ENCODE results near the gene TMEM163.

DNA sequence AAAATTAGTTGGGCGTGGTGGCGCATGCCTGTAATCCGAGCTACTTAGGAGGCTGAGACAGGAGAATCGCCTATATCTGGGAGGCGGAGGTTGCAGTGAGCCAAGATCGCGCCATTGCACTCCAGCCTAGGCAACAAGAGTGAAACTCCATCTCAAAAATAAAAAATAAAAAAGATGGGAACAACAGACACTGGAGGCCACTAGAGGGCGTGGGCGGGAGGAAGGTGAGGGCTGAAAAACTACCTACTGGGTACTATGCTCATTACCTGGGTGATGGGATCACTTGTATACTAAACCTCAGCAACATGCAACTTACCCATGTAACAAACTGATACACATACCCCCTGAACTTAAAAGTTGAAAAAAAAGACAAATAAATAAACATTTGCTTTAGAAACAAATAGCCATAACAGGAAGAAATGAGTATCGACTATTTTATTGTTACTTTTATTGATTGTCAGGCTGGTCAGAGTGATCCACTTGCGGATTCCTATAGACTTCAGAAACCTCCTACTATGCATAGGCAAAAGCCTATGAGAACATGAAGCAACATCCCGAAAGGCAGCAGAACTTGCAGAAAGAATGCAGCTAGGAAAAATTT lies 61.0 kb downstream of the TMEM163 start:
- TF ChIP-seq RORA (CRISPR knock-in tag; IDR thresholded peaks at IDR 0.05), result no peak
- peak; percentile 58 for TF ChIP-seq CTCF (CRISPR knock-in tag; IDR thresholded peaks at IDR 0.05)
- TF ChIP-seq, protein P1, sequence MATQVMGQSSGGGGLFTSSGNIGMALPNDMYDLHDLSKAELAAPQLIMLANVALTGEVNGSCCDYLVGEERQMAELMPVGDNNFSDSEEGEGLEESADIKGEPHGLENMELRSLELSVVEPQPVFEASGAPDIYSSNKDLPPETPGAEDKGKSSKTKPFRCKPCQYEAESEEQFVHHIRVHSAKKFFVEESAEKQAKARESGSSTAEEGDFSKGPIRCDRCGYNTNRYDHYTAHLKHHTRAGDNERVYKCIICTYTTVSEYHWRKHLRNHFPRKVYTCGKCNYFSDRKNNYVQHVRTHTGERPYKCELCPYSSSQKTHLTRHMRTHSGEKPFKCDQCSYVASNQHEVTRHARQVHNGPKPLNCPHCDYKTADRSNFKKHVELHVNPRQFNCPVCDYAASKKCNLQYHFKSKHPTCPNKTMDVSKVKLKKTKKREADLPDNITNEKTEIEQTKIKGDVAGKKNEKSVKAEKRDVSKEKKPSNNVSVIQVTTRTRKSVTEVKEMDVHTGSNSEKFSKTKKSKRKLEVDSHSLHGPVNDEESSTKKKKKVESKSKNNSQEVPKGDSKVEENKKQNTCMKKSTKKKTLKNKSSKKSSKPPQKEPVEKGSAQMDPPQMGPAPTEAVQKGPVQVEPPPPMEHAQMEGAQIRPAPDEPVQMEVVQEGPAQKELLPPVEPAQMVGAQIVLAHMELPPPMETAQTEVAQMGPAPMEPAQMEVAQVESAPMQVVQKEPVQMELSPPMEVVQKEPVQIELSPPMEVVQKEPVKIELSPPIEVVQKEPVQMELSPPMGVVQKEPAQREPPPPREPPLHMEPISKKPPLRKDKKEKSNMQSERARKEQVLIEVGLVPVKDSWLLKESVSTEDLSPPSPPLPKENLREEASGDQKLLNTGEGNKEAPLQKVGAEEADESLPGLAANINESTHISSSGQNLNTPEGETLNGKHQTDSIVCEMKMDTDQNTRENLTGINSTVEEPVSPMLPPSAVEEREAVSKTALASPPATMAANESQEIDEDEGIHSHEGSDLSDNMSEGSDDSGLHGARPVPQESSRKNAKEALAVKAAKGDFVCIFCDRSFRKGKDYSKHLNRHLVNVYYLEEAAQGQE (IDR thresholded peaks at IDR 0.05; ENCODE audit: borderline replicate concordance in 1 of 2, low read depth in 1 of 2, low read length in 2 of 2), result no peak
- TF ChIP-seq MEF2D (CRISPR knock-in tag; IDR thresholded peaks at IDR 0.05), result no peak
- TF ChIP-seq KMT2B (CRISPR knock-in tag; IDR thresholded peaks at IDR 0.05), result no peak
- TF ChIP-seq GMEB2 (CRISPR knock-in tag; IDR thresholded peaks at IDR 0.05; ENCODE audit: low read depth), result no peak
- no peak for TF ChIP-seq PBX3 (CRISPR knock-in tag; IDR thresholded peaks at IDR 0.05; ENCODE audit: borderline replicate concordance)
- TF ChIP-seq ZFX (CRISPR knock-in tag; IDR thresholded peaks at IDR 0.05; ENCODE audit: low read depth), result no peak
- no peak for TF ChIP-seq ZNF160 (CRISPR knock-in tag; IDR thresholded peaks at IDR 0.05)
- no peak for TF ChIP-seq PRDM10 (CRISPR knock-in tag; IDR thresholded peaks at IDR 0.05; ENCODE audit: low read depth)
- TF ChIP-seq, protein P2, sequence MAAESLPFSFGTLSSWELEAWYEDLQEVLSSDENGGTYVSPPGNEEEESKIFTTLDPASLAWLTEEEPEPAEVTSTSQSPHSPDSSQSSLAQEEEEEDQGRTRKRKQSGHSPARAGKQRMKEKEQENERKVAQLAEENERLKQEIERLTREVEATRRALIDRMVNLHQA (CRISPR knock-in tag; IDR thresholded peaks at IDR 0.05), result no peak
- no peak for TF ChIP-seq MXI1 (IDR thresholded peaks at IDR 0.05; ENCODE audit: borderline replicate concordance, low read depth, low read length)
- no peak for TF ChIP-seq TAF1 (CRISPR knock-in tag; IDR thresholded peaks at IDR 0.05)
- no peak for TF ChIP-seq EP300 (IDR thresholded peaks at IDR 0.05; ENCODE audit: low read depth in 2 of 2, low read length in 2 of 2)
- no peak for TF ChIP-seq EP300 (CRISPR knock-in tag; IDR thresholded peaks at IDR 0.05; ENCODE audit: borderline replicate concordance)

Measured in HepG2 (cell line).